ENCODE data around the gene MAPK1IP1L.
"Not testable (repeated sequence)": the region's sequence is repeated elsewhere in the genome, so short reads cannot be mapped to it uniquely, and the experiment has no call there.

Gene MAPK1IP1L

DNA sequence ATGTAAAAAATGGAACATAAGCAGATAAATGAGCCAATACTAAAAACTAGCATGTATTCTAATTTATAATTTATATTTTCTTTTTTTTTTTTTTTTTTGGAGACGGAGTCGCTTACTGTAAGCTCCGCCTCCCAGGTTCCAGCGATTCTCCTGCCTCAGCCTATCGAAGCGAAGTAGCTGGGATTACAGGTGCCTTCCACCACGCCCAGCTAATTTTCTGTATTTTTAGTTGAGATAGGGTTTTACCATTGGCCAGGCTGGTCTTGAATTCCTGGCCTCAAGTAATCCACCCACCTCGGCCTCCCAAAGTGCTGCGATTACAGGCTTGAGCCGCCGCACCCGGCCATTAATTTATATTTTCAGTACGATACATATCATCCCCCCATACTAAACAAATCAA, 2.7 kb downstream of the MAPK1IP1L start:
- DNase-seq (ENCODE audit: low spot score): no peak

GRCh38 chr14:55057919-55058318, 6.5 kb downstream of the MAPK1IP1L start:
- peak; percentile 35 for DNase-seq (ENCODE audit: low spot score)

GRCh38 chr14:55059333-55059732, 7.9 kb downstream of the MAPK1IP1L start:
- no peak for DNase-seq (ENCODE audit: low spot score)

DNA sequence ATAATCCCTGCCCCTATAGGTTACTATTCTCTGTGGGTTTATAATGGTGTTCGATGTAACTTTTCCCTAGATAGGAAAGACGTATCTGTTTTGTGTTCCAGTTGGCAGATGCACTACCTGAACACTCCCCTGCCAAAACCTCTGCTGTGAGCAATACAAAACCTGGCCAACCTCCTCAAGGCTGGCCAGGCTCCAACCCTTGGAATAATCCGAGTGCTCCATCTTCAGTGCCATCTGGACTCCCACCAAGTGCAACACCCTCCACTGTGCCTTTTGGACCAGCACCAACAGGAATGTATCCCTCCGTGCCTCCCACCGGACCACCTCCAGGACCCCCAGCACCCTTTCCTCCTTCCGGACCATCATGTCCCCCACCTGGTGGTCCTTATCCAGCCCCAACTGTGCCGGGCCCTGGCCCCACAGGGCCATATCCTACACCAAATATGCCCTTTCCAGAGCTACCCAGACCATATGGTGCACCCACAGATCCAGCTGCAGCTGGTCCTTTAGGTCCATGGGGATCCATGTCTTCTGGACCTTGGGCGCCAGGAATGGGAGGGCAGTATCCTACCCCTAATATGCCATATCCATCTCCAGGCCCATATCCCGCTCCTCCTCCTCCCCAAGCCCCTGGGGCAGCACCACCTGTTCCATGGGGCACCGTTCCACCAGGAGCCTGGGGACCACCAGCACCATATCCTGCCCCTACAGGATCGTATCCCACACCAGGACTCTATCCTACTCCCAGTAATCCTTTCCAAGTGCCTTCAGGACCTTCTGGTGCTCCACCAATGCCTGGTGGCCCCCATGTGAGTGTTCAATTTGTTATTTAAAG, 11.3 kb downstream of the MAPK1IP1L start:
- peak; percentile 86 for DNase-seq (ENCODE audit: low spot score)

DNA sequence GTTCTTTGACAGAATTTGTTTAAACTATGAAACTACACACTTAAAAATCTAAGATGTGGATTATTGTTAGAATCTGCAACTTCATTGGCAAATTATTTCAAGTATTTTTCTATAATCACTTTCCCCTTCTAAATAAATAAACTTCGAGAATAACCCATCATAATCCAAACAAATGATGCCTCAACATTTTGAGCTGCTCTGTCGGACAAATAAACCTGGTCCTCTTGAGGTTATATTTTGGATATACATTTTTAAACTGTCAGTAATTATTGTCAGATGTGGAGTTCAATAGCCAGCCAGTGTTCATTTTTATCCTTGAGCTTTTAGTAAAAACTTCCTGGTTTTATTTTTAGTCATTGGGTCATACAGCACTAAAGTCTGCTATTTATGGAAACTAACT, 13.4 kb downstream of the MAPK1IP1L start:
- not testable (repeated sequence) for DNase-seq (ENCODE audit: low spot score)

GRCh38 chr14:55065411-55065810, 14.0 kb downstream of the MAPK1IP1L start:
- no peak for DNase-seq (ENCODE audit: low spot score)

DNA sequence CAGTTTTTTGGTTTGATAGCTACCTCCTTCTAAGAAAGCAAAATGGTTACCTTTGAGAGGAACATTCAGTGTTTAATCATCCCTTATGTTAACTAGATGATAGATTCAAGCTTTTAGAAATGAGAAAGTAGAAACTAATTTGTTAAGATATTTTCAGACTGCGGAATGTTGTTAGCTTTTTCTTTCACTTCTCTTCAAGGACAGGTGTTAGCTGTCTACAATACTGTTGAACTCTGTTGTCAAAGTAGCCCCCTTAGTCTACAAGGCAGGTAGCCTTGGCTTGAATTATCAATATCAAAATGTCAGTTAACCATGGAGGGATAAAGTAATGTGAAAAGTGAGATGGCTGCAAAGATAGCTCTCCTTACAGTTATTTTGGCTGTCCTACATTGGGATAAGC, 14.8 kb downstream of the MAPK1IP1L start:
- no peak for DNase-seq (ENCODE audit: low spot score)

DNA sequence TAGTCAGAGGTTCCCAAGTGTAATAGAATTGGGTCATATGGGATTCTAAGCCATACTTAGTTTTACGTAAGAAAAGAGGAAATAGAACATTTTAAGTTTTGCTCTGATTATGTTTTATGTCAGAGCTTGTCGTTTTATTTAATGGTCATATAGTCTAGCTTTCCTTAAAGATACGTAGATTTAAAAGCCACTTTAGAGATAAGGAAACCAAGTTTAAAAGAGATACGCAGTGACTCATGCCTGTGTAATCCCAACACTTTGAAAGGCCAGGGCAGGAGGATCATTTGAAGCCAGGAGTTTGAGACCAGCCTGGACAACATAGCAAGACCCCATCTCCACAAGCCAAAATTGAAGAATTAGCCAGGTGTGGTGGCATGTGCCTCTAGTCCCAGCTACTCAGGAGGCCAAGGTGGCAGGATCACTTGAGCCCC, 19.5 kb downstream of the MAPK1IP1L start:
- DNase-seq (ENCODE audit: low spot score): no peak

DNA sequence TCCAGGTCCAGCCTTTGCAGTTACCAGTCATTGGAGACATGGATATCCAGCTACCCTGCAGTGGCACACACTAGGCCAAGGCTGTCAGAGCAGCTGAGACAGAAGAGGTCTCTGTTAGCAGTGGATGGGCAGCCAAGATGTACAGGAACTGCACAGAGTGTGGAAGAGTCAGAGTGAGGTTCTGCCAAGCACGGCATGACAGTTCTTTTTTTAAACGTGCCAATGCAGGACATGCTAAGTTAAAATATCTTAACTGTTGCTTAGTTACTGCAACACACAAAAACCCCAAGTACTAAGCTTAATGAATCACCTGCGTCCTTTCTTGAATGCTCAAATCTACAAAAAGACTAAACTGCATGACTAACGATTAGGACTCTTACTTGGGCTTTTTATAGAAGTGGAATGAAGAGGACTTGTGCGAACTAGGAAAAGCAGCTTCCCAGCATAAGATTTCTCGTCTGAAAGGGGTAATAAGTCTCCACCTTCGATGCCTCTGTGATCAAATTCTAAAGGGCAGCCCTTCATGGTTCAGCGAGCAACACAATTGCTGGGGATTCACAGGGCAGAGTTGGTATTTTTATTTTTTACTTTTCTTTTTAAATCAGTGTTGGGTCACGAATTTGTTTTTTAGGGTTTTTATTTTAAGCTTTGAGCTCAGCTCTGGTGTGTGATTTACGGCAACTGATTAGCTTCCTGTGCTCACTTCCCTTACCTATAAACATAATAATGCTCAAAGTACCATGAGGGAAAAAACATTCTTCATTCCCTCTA, 20.6 kb downstream of the MAPK1IP1L start:
- DNase-seq (ENCODE audit: low spot score): peak; percentile 79

GRCh38 chr14:55073856-55074255, 22.4 kb downstream of the MAPK1IP1L start:
- DNase-seq (ENCODE audit: low spot score): no peak

DNA sequence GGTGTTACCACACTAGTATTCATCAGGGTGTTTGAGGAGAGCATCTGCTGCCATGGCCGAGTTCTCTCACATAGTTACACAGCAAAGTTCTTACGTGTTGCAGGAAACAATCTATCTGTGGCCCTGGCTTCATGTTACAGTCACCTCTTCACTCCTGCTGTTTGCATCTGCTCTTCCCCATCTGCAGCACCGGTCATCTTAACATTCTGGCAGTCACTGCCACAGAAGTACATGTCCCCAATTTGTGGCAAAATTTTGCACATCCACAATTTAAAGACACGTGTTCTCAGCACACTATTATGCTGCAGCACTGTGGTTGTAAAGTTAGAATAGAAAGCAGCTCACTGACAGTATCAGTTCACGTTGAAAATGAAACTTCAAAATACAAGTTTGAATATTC, 23.2 kb downstream of the MAPK1IP1L start:
- no peak for DNase-seq (ENCODE audit: low spot score)

GRCh38 chr14:55075628-55076175, 24.3 kb downstream of the MAPK1IP1L start:
- DNase-seq (ENCODE audit: low spot score): no peak

GRCh38 chr14:55077170-55078151, 26.0 kb downstream of the MAPK1IP1L start:
- DNase-seq (ENCODE audit: low spot score): no peak

DNA sequence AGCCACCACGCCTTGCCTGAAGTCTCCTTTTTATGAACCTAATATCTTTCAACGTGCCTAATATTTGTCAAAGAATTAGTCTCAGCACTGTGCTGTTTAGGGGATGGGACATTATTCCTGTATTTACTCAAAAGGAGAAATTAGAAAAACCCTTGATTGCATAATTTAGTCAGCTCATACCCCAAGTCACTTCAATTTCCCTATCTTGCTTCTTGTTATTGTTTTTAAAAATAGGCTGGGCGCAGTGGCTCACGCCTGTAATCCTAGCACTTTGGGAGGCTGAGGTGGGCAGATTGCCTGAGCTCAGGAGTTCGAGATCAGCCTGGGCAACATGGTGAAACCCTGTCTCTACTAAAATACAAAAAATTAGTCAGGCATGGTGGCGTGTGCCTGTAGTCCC, 28.5 kb downstream of the MAPK1IP1L start:
- DNase-seq (ENCODE audit: low spot score): not testable (repeated sequence)

DNA sequence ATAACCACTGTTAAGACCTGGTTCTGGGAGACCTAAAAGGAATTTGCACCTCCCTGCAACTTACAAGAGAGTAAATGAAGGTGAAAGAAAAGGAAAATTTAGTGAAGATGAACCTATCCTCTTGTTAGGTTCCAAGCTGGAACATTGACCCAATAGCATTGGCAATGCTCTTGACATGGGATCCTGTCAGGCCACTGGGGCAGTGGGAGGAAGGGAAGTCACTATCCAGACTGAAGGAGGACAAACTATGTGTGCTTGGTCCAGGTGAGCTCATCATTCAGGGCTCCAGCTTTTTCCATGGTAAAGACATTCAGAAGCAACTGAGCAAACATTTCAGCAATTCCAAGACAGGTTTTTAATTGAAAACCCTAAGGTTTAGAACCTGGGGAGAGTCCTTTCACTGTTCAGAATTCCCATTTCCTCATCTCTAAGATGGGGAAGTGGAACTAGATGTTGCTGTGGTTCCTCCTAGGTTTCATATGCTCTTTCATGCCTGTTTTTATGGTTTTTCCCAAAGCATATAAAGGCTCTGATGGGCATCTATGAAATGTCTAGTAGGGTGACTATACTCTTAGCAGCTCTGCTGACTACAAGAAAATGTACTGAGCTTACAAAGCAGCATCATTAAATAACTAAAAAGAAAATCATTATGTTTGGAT, 33.1 kb downstream of the MAPK1IP1L start:
- no peak for DNase-seq (ENCODE audit: low spot score)

DNA sequence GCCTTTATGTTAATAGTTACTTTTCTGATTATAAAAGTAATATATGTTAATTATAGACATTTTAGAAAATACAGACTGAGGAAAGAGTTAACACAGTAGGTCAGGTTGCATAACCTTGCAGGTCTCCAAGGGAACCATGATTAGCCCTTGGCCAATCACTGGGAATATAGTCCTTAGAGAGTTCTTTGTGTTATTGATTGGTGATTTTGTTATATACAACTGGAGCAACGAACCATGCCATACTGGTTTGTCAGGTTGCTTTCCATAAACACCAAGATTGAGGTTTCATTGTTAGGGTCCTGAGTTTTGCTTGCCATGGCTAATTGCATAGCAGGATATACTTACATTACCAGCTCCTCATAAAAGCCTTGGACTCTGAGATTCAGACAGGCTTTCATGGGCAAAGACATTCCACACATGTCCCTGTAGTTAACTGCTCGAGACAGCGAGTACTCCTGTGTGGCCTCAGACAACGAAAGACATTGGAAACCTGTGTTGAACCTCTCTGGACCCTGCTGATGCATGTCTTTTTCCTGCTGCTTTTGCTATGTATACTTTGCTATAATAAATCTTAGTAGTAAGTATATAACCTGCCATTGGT, 33.7 kb downstream of the MAPK1IP1L start:
- DNase-seq (ENCODE audit: low spot score): no peak

DNA sequence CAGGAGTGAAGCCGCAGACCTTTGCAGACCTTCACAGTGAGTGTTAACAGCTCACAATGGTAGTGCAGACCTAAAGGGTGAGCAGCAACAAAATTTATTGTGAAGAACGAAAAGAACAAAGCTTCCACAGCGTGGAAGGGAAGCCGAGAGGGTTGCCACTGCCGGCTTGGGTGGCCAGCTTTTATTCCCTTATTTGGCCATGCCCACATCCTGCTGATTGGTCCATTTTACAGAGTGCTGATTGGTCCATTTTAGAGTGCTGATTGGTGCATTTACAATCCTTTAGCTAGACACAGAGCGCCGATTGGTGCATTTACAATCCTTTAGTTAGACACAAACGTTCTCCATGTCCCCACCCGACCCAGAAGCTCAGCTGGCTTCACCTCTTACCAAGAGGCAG, 35.5 kb downstream of the MAPK1IP1L start:
- DNase-seq (ENCODE audit: low spot score): no peak

DNA sequence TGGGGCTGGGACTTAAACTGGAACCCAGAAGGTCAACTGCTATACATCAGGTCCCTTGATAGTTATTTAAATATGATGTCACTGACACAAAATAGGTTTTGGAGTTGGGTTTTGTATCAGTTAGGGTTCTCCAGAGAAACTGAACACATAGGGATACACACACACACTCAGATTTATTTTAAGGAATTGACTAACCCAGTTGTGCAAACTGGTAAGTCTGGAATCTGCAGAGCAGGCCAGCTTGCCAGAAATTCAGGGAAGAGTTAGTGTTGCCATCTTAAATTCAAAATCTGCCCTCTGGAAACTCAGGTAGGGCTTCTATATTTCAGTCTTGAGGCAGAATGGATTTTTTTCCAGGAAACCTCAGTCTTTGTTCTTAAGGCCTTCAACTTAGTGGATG, 36.9 kb downstream of the MAPK1IP1L start:
- DNase-seq (ENCODE audit: low spot score): no peak

GRCh38 chr14:55092341-55092740, 40.9 kb downstream of the MAPK1IP1L start:
- DNase-seq (ENCODE audit: low spot score): no peak

- DNase-seq (ENCODE audit: low spot score): no peak
Observed at GRCh38 chr14:55094292-55095157, 43.1 kb downstream of the MAPK1IP1L start.
